ENCODE data around the gene DNAH8. TPM values are rescaled to one million over a fixed set of nuclear protein-coding genes. Genes with fewer than 3 reads are reported as not detected.

Gene DNAH8
- polyA plus RNA-seq, 3 donors: not detected

DNA sequence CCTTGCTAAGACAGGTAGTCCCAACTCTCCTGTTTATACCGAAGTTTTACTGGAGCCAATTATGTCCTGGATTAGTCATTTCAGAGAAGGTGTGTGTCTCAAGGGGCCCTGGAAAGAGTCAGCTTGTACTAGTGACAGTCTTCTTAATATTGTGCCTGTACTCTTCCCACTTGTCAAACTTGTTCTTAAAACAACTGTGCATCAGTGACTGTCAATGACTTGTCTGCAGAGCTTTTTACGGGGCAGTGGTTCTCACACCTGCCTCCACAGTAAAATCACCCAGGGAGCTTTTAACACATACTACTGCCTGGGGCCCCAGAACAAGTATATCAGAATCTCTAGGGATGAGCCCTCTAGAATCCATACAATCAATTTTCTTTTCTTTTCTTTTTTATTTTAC, 305.0 kb downstream of the DNAH8 start:
- H3K27ac ChIP-seq (ENCODE audit: low read depth in 1 of 2, low read length in 2 of 2): no peak overlapping the region
- 78% methylated on average over 2 of the region's 2 CpGs for WGBS (ENCODE audit: insufficient coverage)
- intact Hi-C loops (cut with micrococcal nuclease): no loop called here
- no peak overlapping the region for H3K9ac ChIP-seq (ENCODE audit: insufficient read depth, low read length, poor library complexity, severe bottlenecking)
- H3K36me3 Mint-ChIP-seq: no peaks in the 10 kb centered on the region
- no peaks in the 10 kb centered on the region for H3K36me3 ChIP-seq (replicated peaks in 1 of 2; ENCODE audit: control insufficient read depth in 1 of 2, insufficient read depth in 2 of 2, low read length in 2 of 2)
- no peak overlapping the region for H3K4me3 Mint-ChIP-seq
- H4K20me1 ChIP-seq (ENCODE audit: insufficient read depth, low read length): no peaks in the 10 kb centered on the region
- no peaks in the 10 kb centered on the region for H3K79me2 ChIP-seq (ENCODE audit: insufficient read depth, low read length)
- H3K27me3 ChIP-seq (ENCODE audit: control insufficient read depth in 2 of 2, insufficient read depth in 2 of 2, low read length in 2 of 2): no peaks in the 10 kb centered on the region
- H3K9me3 Mint-ChIP-seq: peaks cover 0 to 10% (median 5%) of the 10 kb centered on the region in 7 donors
- H2AFZ ChIP-seq (ENCODE audit: insufficient read depth, low read depth, low read length, poor library complexity, severe bottlenecking): no peak overlapping the region
- H3K9me3 ChIP-seq (replicated peaks in 1 of 2; ENCODE audit: control insufficient read depth in 1 of 2, insufficient read depth in 1 of 2, low read length in 2 of 2): no peaks in the 10 kb centered on the region
- no peaks in the 10 kb centered on the region for H3K4me1 Mint-ChIP-seq
- no peak overlapping the region for H3K4me3 ChIP-seq (replicated peaks in 1 of 3; ENCODE audit: low read depth in 2 of 3, low read length in 3 of 3)
- H3K27me3 Mint-ChIP-seq (ENCODE audit: low read depth in 3 of 3): peaks cover 0 to 8% (median 4%) of the 10 kb centered on the region in 3 donors
- H3K27ac Mint-ChIP-seq: no peak overlapping the region
- no peak overlapping the region for H3K4me2 ChIP-seq (replicated peaks; ENCODE audit: extremely low read depth, low read length, poor library complexity, severe bottlenecking)
- H3K4me1 ChIP-seq (ENCODE audit: control insufficient read depth in 1 of 2, insufficient read depth in 2 of 2, low read length in 2 of 2): no peaks in the 10 kb centered on the region
- TF ChIP-seq, protein P1, sequence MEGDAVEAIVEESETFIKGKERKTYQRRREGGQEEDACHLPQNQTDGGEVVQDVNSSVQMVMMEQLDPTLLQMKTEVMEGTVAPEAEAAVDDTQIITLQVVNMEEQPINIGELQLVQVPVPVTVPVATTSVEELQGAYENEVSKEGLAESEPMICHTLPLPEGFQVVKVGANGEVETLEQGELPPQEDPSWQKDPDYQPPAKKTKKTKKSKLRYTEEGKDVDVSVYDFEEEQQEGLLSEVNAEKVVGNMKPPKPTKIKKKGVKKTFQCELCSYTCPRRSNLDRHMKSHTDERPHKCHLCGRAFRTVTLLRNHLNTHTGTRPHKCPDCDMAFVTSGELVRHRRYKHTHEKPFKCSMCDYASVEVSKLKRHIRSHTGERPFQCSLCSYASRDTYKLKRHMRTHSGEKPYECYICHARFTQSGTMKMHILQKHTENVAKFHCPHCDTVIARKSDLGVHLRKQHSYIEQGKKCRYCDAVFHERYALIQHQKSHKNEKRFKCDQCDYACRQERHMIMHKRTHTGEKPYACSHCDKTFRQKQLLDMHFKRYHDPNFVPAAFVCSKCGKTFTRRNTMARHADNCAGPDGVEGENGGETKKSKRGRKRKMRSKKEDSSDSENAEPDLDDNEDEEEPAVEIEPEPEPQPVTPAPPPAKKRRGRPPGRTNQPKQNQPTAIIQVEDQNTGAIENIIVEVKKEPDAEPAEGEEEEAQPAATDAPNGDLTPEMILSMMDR (IDR thresholded peaks at IDR 0.05): no peak
- no peak for DNase-seq

DNA sequence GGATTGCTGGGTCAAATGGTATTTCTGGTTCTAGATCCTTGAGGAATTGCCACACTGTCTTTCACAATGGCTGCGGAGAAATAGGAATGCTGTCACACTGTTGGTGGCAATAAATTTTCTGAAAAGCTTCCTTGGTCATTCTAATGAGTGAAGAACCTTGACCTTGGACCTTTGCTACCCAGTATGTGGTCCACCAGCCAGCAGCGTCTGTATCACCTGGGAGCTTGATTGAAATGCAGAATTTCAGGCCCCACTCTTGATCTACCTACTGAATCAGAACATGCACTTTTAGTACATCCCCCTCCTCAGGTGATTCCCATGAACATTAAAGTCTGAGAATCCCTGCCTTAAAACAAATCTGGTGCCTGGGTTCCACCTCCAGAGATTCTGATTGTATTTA, 305.9 kb downstream of the DNAH8 start:
- no peaks in the 10 kb centered on the region for H3K79me2 ChIP-seq (ENCODE audit: insufficient read depth, low read length)
- no peaks in the 10 kb centered on the region for H3K36me3 ChIP-seq (replicated peaks in 1 of 2; ENCODE audit: control insufficient read depth in 1 of 2, insufficient read depth in 2 of 2, low read length in 2 of 2)
- no peaks in the 10 kb centered on the region for H3K9me3 ChIP-seq (replicated peaks in 1 of 2; ENCODE audit: control insufficient read depth in 1 of 2, insufficient read depth in 1 of 2, low read length in 2 of 2)
- Mint-ChIP-seq H3K9me3 (peaks cover 0 to 4% (median 0%) of the 10 kb centered on the region in 7 donors), H3K4me3 (no peak overlapping the region), H3K36me3 (no peaks in the 10 kb centered on the region), H3K27ac (peak overlapping the region in 1 of 7 donors; percentile 42), H3K27me3 (ENCODE audit: low read depth in 3 of 3) (peaks cover 0 to 12% (median 4%) of the 10 kb centered on the region in 3 donors), H3K4me1 (no peaks in the 10 kb centered on the region)
- no peak overlapping the region for H2AFZ ChIP-seq (ENCODE audit: insufficient read depth, low read depth, low read length, poor library complexity, severe bottlenecking)
- no peak overlapping the region for H3K4me2 ChIP-seq (replicated peaks; ENCODE audit: extremely low read depth, low read length, poor library complexity, severe bottlenecking)
- no peak overlapping the region for H3K4me3 ChIP-seq (replicated peaks in 1 of 3; ENCODE audit: low read depth in 2 of 3, low read length in 3 of 3)
- H3K9ac ChIP-seq (ENCODE audit: insufficient read depth, low read length, poor library complexity, severe bottlenecking): no peak overlapping the region
- H3K4me1 ChIP-seq (ENCODE audit: control insufficient read depth in 1 of 2, insufficient read depth in 2 of 2, low read length in 2 of 2): no peaks in the 10 kb centered on the region
- DNase-seq: no peak
- intact Hi-C loops (cut with micrococcal nuclease): no loop called here
- TF ChIP-seq, protein P1 (IDR thresholded peaks at IDR 0.05): no peak
- H3K27me3 ChIP-seq (ENCODE audit: control insufficient read depth in 2 of 2, insufficient read depth in 2 of 2, low read length in 2 of 2): no peaks in the 10 kb centered on the region
- no peaks in the 10 kb centered on the region for H4K20me1 ChIP-seq (ENCODE audit: insufficient read depth, low read length)
- no peak overlapping the region for H3K27ac ChIP-seq (ENCODE audit: low read depth in 1 of 2, low read length in 2 of 2)
- 86% methylated on average over 2 of the region's 2 CpGs for WGBS (ENCODE audit: insufficient coverage)

Data from CD14-positive monocyte (primary cell).